HL-60 (cell line): ENCODE data around the gene SP3.

Source experiments
- CTCF ChIP-seq: IDR thresholded peaks from one replicate; pipeline ENCODE4 v1.5.1; 2011; ENCODE audit warnings: low read length, control low read depth, inconsistent platforms; ENCODE audit not compliant: insufficient read depth
- POLR2AphosphoS5 ChIP-seq: IDR thresholded peaks from 2 replicates; pipeline ENCODE4 v1.6.1; 2012; ENCODE audit warnings: low read depth
- SPI1 ChIP-seq: IDR thresholded peaks from 2 replicates; pipeline ENCODE4 v1.6.1; 2012; ENCODE audit warnings: low read depth, mild to moderate bottlenecking, borderline replicate concordance

- TF ChIP-seq CTCF (no peak), POLR2AphosphoS5 (no peak), SPI1 (no peak)
Observed at GRCh38 chr2:174014699-174015070, 49.5 kb upstream of the SP3 start.
